BE2C (cell line): ENCODE results near the gene KIAA0825.

Experiments
- DNase-seq: peaks from one replicate; pipeline ENCODE4 v3.0.0-alpha.2; 2020
- H3K27me3 ChIP-seq: fragments of 250-450 bp; sonication (Bioruptor Pico); 2 replicates; pipeline ENCODE4 v1.5.1; 2020; ENCODE audit warnings: mild to moderate bottlenecking
- H3K36me3 ChIP-seq: fragments of 250-450 bp; sonication (Bioruptor Pico); 2 replicates; pipeline ENCODE4 v1.5.1; 2020; ENCODE audit warnings: mild to moderate bottlenecking
- H3K4me1 ChIP-seq: fragments of 250-450 bp; sonication (Bioruptor Pico); 2 replicates; pipeline ENCODE4 v1.5.1; 2020
- H3K4me3 ChIP-seq: 2 replicates; pipeline ENCODE4 v1.5.1; 2011; ENCODE audit warnings: low read depth, low read length
- H3K9me3 ChIP-seq: fragments of 250-450 bp; sonication (Bioruptor Pico); 2 replicates; pipeline ENCODE4 v1.5.1; 2020
- CTCF ChIP-seq: IDR thresholded peaks from 2 replicates; pipeline ENCODE4 v1.5.1; 2012; ENCODE audit warnings: mild to moderate bottlenecking, low read depth, low read length

KIAA0825 gene

GRCh38 chr5:94523018-94523417 lies 95.4 kb downstream of the KIAA0825 start:
- Histone ChIP-seq H3K4me3 (no peak overlapping the region), H3K4me1 (peaks cover 10% of the 10 kb centered on the region; the same call in 1 of the 2 replicates), H3K36me3 (no peaks in the 10 kb centered on the region), H3K9me3 (no peaks in the 10 kb centered on the region), H3K27me3 (no peaks in the 10 kb centered on the region)
- no peak for TF ChIP-seq CTCF
- no peak for DNase-seq

GRCh38 chr5:94522117-94522516 lies 96.3 kb downstream of the KIAA0825 start:
- no peak for TF ChIP-seq CTCF
- no peaks in the 10 kb centered on the region for H3K27me3 ChIP-seq
- no peak for DNase-seq
- no peak overlapping the region for H3K4me3 ChIP-seq
- peaks cover 10% of the 10 kb centered on the region; the same call in 1 of the 2 replicates for H3K4me1 ChIP-seq
- no peaks in the 10 kb centered on the region for H3K36me3 ChIP-seq
- H3K9me3 ChIP-seq: no peaks in the 10 kb centered on the region

GRCh38 chr5:94517490-94518488 lies 100.6 kb downstream of the KIAA0825 start:
- no peak for DNase-seq
- H3K4me1 ChIP-seq: peaks cover 10% of the 10 kb centered on the region; the same call in 1 of the 2 replicates
- TF ChIP-seq CTCF: no peak

GRCh38 chr5:94516148-94516547 lies 102.3 kb downstream of the KIAA0825 start:
- no peaks in the 10 kb centered on the region; the same call in 1 of the 2 replicates for H3K4me1 ChIP-seq
- no peak overlapping the region for H3K4me3 ChIP-seq
- DNase-seq: no peak
- H3K27me3 ChIP-seq: no peaks in the 10 kb centered on the region
- H3K36me3 ChIP-seq: no peaks in the 10 kb centered on the region
- no peaks in the 10 kb centered on the region for H3K9me3 ChIP-seq
- TF ChIP-seq CTCF: no peak

More at GRCh38 chr5:94517490-94518488, 100.6 kb downstream of the KIAA0825 start:
- H3K9me3 ChIP-seq: no peaks in the 10 kb centered on the region
- H3K27me3 ChIP-seq: no peaks in the 10 kb centered on the region
- H3K4me3 ChIP-seq: no peak overlapping the region
- H3K36me3 ChIP-seq: no peaks in the 10 kb centered on the region

- Histone ChIP-seq H3K36me3 (no peaks in the 10 kb centered on the region), H3K4me3 (peak overlapping the region; percentile 25), H3K27me3 (no peaks in the 10 kb centered on the region), H3K4me1 (peaks cover 18% of the 10 kb centered on the region), H3K9me3 (no peaks in the 10 kb centered on the region)
- TF ChIP-seq CTCF: peak; percentile 7; the same call in 1 of the 2 replicates
- peak; percentile 83 for DNase-seq
Measured at GRCh38 chr5:94508461-94509148, 109.8 kb downstream of the KIAA0825 start.
